Natural killer cell (primary cell): ENCODE measurements around the gene CHN1. TPM values are rescaled to one million over a fixed set of nuclear protein-coding genes. Genes with fewer than 3 reads are reported as not detected.

Source experiments
- ATAC-seq, 3 donors: fragments of 150-1000 bp in 2 of 3; fragments of 200-7000 bp in 1 of 3; cut with Tn5 transposase; 1 replicate in 1 of 3; 2 replicates in 2 of 3; pipeline ENCODE4 v1.10.0; 2021; ENCODE audit warnings: mild to moderate bottlenecking in 2 of 3, moderate library complexity in 2 of 3
- DNase-seq, 2 donors: peaks; one replicate each; pipeline versions ENCODE4 v3.0.0 to v3.0.0-alpha.2; 2013 to 2021; ENCODE audit warnings: mixed read lengths in 1 of 2
- H3K27ac ChIP-seq: one replicate; pipeline ENCODE4 v1.5.1; 2013; ENCODE audit warnings: mild to moderate bottlenecking, low read length
- H3K27me3 ChIP-seq: one replicate; pipeline ENCODE4 v1.6.1; 2013; ENCODE audit warnings: low read length; ENCODE audit not compliant: control insufficient read depth, insufficient read depth
- H3K36me3 ChIP-seq: one replicate; pipeline ENCODE4 v1.6.1; 2013; ENCODE audit warnings: low read length; ENCODE audit not compliant: control insufficient read depth, insufficient read depth
- H3K4me1 ChIP-seq: one replicate; pipeline ENCODE4 v1.6.1; 2013; ENCODE audit warnings: low read length; ENCODE audit not compliant: control insufficient read depth, insufficient read depth
- H3K4me3 ChIP-seq: one replicate; pipeline ENCODE4 v1.5.1; 2013; ENCODE audit warnings: low read length
- H3K9me3 ChIP-seq: one replicate; pipeline ENCODE4 v1.6.1; 2013; ENCODE audit warnings: low read length; ENCODE audit not compliant: control insufficient read depth, insufficient read depth
- H3K27ac Mint-ChIP-seq, 2 donors: one replicate each; pipeline ENCODE4 v1.8.0; 2022; ENCODE audit warnings: mild to moderate bottlenecking in 2 of 2, mixed read lengths in 2 of 2, moderate library complexity in 1 of 2
- H3K27me3 Mint-ChIP-seq, 2 donors: one replicate each; pipeline ENCODE4 v1.8.0; 2022; ENCODE audit warnings: low read depth in 2 of 2, mixed read lengths in 2 of 2
- H3K36me3 Mint-ChIP-seq: one replicate; pipeline ENCODE4 v1.8.0; 2022; ENCODE audit warnings: mixed read lengths
- H3K4me1 Mint-ChIP-seq, 2 donors: one replicate each; pipeline ENCODE4 v1.8.0; 2022; ENCODE audit warnings: mixed read lengths in 2 of 2
- H3K4me3 Mint-ChIP-seq: one replicate; pipeline ENCODE4 v1.8.0; 2022; ENCODE audit warnings: mild to moderate bottlenecking, moderate library complexity, mixed read lengths
- H3K9me3 Mint-ChIP-seq, 2 donors: one replicate each; pipeline ENCODE4 v1.8.0; 2022; ENCODE audit warnings: mixed read lengths in 2 of 2
- CTCF ChIP-seq: fragments of 200-600 bp; IDR thresholded peaks from one replicate; pipeline ENCODE4 v1.8.0; 2022; ENCODE audit warnings: antibody characterized with exemption
- WGBS: methylation state at CpG from one replicate; pipeline ENCODE4 v1.1.7; 2013; ENCODE audit warnings: missing lambda C conversion rate; ENCODE audit not compliant: insufficient coverage; 5-methylcytosine and 5-hydroxymethylcytosine counted together
- intact Hi-C: fragments of 100-400 bp; cut with micrococcal nuclease; formaldehyde crosslinking; loops from one replicate; pipeline ENCODE4 v1.14.2; 2022
- total RNA-seq, 4 donors: library from RNA; stranded (reverse); fragments of 120-200 nt in 1 of 4; gene quantifications; one replicate each; pipeline versions ENCODE4 v1.2.3 to v1.2.4, GENCODE V29; 2013 to 2022

Gene CHN1
- total RNA-seq, 3 donors from 2014 or later (not counting 1 experiment from before 2014, with no cell fraction given): 0.80 to 1.7 (median 0.88) TPM

DNA sequence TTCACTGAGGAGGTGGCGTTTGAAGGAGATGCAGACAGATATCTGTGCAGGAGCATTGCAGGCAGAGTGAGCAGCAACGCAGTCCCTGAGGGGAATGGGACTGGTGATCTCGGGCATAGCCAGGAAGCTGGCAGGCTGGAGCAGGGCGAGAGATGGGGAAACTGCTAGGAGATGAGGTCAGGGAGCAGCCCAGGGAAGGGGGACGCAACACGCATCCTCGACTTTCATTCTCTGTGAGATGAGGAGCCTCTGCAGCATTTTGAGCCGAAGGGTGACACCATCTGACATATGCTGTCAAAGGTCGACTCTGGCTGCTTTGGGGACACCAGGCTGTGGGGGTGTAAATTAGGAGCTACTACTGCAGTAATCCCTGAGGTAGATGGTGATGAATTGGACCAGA, 236.6 kb downstream of the CHN1 start:
- peaks cover 3% of the 10 kb centered on the region for H3K4me1 ChIP-seq
- Mint-ChIP-seq H3K36me3 (no peaks in the 10 kb centered on the region), H3K4me1 (no peaks in the 10 kb centered on the region), H3K9me3 (no peaks in the 10 kb centered on the region), H3K27ac (no peak overlapping the region), H3K27me3 (peaks cover 9 to 20% of the 10 kb centered on the region in 2 donors), H3K4me3 (no peak overlapping the region)
- no peak overlapping the region for H3K27ac ChIP-seq
- no peak for DNase-seq
- no peak for ATAC-seq
- no peaks in the 10 kb centered on the region for H3K27me3 ChIP-seq
- no peaks in the 10 kb centered on the region for H3K9me3 ChIP-seq
- TF ChIP-seq CTCF: no peak
- H3K4me3 ChIP-seq: no peak overlapping the region
- intact Hi-C loops: no loop called here
- WGBS: 88% methylated on average over 9 of the region's 9 CpGs
- no peaks in the 10 kb centered on the region for H3K36me3 ChIP-seq

- no CpG with 5 or more reads among the region's 1 CpG for WGBS
- Mint-ChIP-seq H3K4me3 (no peak overlapping the region), H3K4me1 (no peaks in the 10 kb centered on the region), H3K36me3 (no peaks in the 10 kb centered on the region), H3K27me3 (peaks cover 12 to 26% of the 10 kb centered on the region in 2 donors), H3K9me3 (no peaks in the 10 kb centered on the region), H3K27ac (no peak overlapping the region)
- intact Hi-C loops: no loop called here
- Histone ChIP-seq H3K4me3 (no peak overlapping the region), H3K4me1 (no peaks in the 10 kb centered on the region), H3K27ac (no peak overlapping the region), H3K36me3 (no peaks in the 10 kb centered on the region), H3K27me3 (no peaks in the 10 kb centered on the region), H3K9me3 (no peaks in the 10 kb centered on the region)
- TF ChIP-seq CTCF: no peak
- ATAC-seq (no peak), DNase-seq (no peak)
Observed at GRCh38 chr2:174766271-174766670, 238.9 kb downstream of the CHN1 start.

DNA sequence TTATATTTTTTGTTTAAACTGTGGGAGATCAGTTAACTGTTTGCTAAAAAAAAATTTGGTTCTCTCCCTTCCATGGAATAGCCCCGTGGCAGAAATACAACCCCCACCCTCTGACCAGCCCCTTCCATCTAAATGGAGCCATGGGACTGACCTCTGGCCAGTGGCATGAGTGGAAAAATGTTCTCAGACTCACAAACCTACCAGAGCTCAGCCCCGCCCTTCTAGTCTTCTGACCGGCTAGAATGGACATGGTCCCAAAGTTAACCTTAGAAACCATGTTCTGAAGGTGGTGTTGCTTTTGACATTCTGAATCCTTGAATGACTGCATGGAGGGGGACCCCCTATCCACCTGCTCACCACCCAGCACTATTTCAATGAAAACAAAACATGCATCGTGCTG, 239.6 kb downstream of the CHN1 start:
- no peak overlapping the region for H3K27ac Mint-ChIP-seq
- Histone ChIP-seq H3K27ac (no peak overlapping the region), H3K9me3 (no peaks in the 10 kb centered on the region), H3K4me3 (no peak overlapping the region), H3K27me3 (no peaks in the 10 kb centered on the region), H3K4me1 (no peaks in the 10 kb centered on the region), H3K36me3 (no peaks in the 10 kb centered on the region)
- ATAC-seq: no peak
- no peaks in the 10 kb centered on the region for H3K36me3 Mint-ChIP-seq
- H3K4me1 Mint-ChIP-seq: no peaks in the 10 kb centered on the region
- no peaks in the 10 kb centered on the region for H3K9me3 Mint-ChIP-seq
- H3K4me3 Mint-ChIP-seq: no peak overlapping the region
- DNase-seq: no peak
- WGBS: 84% methylated on average over 4 of the region's 4 CpGs
- no peak for TF ChIP-seq CTCF
- intact Hi-C loops: no loop called here
- H3K27me3 Mint-ChIP-seq: peaks cover 12 to 26% of the 10 kb centered on the region in 2 donors
